Stimulated activated CD4-positive, alpha-beta T cell treated with anti-CD3 and anti-CD28 coated beads, Interleukin-1b, Interleukin-23, amount 100 ng/mL, for 4 hours (primary cell): Measurements from ENCODE around the gene SPRR2B.
"Not testable (repeated sequence)": the region's sequence is repeated elsewhere in the genome, so short reads cannot be mapped to it uniquely, and the experiment has no call there.

Experiments used
- DNase-seq, 2 donors: peaks; one replicate each; pipeline ENCODE4 v3.0.0-alpha.2; 2020; ENCODE audit warnings: low read depth in 2 of 2

SPRR2B gene

DNA sequence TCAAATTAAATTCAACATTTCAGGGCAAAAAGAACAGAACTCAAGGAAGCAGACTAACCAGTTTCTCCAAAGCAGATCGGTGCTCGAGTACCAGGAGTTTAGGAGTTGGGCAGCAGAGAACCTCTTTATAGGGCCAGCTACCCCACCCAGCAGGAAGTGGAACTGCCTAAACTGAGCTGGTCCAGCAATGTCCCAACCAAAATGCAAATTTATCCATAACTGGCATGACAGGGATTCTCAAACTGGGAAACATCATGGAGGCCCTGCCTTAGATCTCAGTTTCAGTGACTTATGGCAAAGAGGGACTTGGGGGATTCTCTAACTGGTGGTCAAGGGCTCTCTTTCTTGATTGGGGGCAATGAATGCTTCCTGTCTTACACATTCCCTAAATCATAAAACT lies at the start of gene SPRR2B:
Gene SPRR2B (minus strand): TSS at position 101 of the 400 bp plus-strand sequence. CDS start 772 bp downstream, outside the sequence.
- no peak for DNase-seq

DNA sequence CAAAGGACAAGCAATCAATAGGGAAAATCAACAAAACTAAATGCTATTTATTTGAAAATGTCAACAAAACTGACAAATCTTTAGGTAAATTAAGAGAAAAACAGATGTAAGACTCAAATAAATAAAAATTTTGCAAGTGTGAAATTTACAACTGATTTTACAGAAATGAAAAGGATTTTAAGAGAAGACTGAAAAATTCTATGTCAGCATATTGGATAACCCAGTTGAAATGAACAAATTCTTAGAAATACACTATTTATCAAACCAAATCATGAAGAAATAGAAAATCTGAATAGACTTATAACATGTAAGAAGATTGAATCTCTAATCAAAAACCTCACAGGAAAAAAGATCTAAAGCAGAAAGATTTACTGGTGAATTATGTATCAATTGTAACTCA lies 49.5 kb upstream of the SPRR2B start:
- no peak for DNase-seq

- no peak for DNase-seq
These were observed 48.1 kb upstream of the SPRR2B start for GRCh38 chr1:153119491-153119971.

DNA sequence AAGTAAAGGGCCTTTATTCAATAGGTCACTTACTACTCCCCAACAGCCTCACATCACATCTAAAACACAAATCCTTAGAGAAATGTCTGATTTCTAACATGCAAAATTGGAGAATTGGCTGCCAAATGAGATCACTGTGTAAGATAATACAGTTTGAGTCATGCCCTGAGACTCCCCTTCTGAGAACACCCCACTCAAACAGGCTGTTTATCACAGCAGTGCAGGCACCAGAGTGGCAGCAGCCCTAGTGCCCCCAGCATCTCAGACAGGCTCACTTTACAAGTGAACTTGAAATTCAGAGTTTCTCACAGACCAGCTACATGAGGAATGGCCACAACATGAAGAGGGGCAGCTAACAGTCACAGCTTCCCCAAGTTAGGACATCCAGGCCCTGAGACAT lies 43.9 kb upstream of the SPRR2B start:
- DNase-seq, result not testable (repeated sequence)

DNA sequence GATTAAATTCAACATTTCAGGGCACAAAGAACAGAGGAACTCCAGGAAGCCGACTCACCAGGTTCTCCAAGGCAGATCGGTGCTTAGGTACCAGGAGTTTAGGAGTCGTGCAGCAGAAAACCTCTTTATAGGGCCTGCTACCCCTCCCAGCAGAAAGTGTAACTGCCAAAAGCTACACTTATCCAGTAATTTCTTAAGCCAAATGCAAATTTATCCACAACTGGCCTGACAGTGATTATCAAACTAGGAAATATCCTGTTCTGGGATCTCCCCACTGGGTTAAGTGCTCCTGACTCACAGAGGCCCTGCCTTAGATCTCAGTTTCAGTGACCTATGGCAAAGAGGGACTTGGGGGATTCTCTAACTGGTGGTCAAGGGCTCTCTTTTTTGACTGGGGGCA lies 42.0 kb upstream of the SPRR2B start, which contains the start of gene SPRR2F:
Gene SPRR2F (minus strand): TSS at position 101 of the 400 bp plus-strand sequence. CDS start 783 bp downstream, outside the sequence.
- DNase-seq, result no peak

- not testable (repeated sequence) for DNase-seq
These were observed 41.0 kb upstream of the SPRR2B start for GRCh38 chr1:153112454-153112853.

DNA sequence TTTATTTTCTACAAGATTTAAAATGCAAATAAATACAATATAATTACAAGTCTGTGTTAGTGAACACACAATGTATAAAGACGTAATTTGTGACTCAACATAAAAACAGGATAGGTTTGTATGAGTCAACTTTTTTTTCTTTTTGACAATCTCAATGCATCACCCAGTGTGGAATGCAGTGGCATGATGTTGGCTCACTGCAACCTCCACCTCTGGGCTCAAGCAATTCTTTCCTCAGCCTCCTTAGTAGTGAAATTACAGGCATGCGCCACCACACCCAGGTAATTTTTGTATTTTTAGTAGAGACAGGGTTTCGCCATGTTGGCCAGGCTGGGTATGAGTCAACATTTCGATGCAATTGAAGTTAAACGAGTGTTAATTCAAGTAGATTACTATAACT lies 28.8 kb upstream of the SPRR2B start:
- no peak for DNase-seq

GRCh38 chr1:153099461-153100045 lies 28.1 kb upstream of the SPRR2B start:
- no peak for DNase-seq

- DNase-seq, result no peak
These were observed 24.4 kb upstream of the SPRR2B start for GRCh38 chr1:153095764-153096163.

GRCh38 chr1:153094426-153094825 lies 23.0 kb upstream of the SPRR2B start, which contains the start of gene SPRR2E:
TSS of gene SPRR2E (minus strand) at chr1:153094526. CDS start at chr1:153093751, 775 bp downstream.
- no peak for DNase-seq

- DNase-seq, result no peak
These were observed 16.2 kb upstream of the SPRR2B start for GRCh38 chr1:153087652-153088051.

DNA sequence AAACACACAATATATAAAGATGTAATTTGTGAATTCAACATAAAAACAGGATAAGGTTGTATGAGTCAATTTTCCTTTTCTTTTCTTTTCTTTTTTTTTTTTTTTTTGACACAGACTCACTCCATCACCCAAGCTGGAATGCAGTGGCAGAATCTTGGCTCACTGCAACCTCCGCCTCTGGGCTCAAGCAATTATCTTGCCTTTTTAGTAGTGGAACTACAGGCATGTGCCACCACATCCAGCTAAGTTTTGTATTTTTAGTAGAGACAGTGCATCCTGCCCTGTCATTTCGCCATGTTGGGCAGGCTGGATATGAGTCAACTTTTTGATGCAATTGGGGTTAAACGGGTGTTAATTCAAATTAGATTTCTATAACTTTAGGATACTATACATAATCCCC lies 10.3 kb upstream of the SPRR2B start:
- no peak for DNase-seq

- no peak for DNase-seq
These were observed 1.7 kb upstream of the SPRR2B start for GRCh38 chr1:153072806-153073726.

GRCh38 chr1:153070243-153070642 lies 1.2 kb downstream of the SPRR2B start:
- no peak for DNase-seq

DNA sequence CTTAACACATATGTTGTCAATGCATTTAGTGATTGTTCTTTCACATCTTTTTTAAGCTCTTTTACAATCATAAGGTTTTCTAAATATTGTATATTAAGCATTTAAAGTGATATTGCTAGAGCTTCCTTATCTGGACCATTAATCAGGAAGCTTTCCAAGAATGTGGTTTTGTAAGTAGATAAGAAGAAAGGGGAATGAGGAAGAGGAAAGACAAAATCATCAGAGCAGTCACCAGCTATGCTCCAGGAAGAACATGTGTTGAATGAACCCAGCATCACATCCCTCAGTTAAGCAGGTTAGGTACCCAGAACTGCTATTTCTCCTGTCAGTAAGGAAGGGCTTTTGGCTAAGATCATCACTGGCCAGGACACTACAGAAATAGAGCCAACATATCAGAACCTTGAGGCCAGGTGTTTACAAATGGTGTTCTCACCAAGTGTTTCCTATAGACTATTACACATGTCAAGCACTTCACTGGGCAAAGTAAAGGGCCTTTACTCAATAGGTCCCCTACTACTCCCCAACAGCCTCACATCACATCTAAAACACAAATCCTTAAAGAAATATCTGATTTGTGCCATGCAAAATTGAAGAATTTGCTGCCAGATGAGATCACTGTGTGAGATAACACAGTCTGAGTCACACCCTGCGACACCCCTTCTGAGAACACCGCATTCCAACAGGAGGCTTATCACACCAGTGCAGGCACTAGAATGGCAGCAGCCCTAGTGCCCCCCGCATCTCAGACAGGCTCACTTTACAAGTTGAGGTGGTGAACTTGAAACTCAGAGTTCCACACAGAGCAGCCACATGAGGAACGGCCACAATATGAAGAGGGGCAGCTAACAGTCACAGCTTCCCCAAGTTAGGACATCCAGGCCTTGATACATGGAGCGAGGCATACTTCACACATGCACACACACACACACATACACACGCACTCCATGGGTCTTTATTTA lies 12.3 kb downstream of the SPRR2B start:
- DNase-seq, result no peak

GRCh38 chr1:153058154-153058553 lies 13.3 kb downstream of the SPRR2B start:
- no peak for DNase-seq

- DNase-seq, result no peak
These were observed 14.0 kb downstream of the SPRR2B start, which contains the start of gene SPRR2A for GRCh38 chr1:153057375-153057774. TSS of gene SPRR2A (minus strand) at chr1:153057512. CDS start at chr1:153056735, 777 bp downstream.

DNA sequence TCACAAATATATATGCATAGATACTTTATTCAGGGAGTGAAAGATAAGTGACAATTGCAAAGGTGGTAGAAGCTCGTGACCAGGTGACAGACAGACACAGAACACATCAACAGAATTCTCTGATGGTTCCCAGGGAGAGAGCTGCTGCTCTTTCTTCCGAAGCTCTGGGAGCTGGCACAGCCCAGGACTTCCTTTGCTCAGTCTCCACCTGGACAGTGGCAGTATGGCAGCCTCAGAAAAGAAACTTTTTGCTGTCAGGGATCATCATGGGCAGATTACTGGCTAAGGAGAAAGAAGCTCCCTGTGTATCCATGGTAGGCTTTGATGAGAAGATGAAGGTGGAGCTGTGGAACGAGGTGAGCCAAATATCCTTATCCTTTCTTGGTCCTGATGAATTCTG lies 15.3 kb downstream of the SPRR2B start:
- not testable (repeated sequence) for DNase-seq

DNA sequence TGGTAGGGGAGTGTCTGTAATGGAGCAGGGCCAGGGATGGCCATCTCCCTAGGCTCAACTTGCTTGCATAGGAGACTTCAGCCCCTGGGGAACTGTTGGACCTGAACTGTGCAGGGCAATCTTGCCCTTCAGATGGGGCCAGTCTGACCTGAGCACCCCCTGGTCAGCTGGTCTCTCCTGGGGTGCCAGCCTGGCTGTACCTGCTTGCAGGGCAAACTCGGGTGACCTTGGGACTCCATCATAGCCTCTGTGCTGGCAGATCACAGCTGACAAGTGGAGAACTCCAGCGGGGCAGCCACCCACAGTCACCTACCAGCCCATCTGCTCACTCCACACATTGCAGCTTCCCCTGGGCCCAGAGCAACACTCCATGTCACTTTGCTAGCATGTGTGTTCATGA lies 22.2 kb downstream of the SPRR2B start:
- no peak for DNase-seq

GRCh38 chr1:153040950-153041631 lies 30.3 kb downstream of the SPRR2B start, which contains the start of gene SPRR2D:
TSS of gene SPRR2D (minus strand) at chr1:153041120. CDS start at chr1:153040346, 774 bp downstream.
- no peak for DNase-seq

DNA sequence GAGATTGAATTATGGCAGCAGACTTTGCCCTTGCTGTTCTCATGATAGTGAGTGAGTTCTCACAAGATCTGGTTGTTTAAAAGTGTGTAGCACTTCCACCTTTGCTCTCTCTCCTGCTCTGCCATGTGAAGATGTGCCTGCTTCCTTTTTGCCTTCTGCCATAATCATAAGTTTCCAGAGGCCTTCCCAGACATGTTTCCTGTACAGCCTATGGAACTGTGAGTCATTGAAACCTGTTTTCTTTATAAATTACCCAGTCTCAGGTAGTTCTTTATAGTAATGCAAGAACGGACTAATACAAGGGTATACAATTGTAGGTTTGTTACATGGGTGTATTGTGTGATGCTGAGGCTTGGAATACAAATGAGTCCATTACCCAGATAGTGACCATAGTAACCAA lies 36.2 kb downstream of the SPRR2B start:
- DNase-seq, result no peak
